ENCODE results near the gene FGF11.

FGF11 gene

DNA sequence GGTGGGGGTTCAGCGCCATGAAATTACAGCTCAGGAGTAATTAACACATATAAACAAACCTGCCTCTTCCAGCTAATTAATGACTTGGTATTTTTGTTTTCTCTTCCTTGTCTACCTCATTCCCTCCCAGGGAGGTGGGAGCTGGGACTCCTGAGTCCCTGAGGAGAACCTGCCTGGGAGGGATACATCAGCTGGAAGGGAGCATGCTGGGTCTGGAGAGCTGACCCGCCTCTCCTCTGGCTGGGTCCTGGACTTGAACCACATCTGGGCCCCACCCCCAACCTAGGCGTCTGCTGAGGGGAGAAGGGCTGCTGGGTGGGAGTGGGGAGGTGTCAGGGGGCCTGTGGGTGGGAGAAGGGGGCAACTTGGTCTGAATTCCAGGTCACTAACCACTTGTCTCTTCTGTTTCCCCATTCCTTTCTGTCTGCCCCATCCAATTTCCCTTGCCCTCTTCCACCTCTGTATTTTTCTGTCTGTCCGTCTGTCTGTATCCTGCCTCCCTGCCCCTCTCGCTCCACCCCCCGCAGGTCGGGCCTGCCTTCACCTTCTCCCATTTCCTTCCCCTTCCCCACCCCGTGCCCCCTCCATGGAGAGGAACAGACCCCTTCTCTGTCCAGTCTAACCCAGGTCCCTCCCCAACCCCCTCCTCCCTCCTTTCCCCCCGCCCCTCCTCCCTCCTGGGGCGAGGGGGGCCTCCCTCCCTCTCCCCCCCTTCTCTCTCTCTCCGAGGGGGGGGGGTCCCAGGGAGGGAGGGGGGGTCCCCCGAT, 31.6 kb upstream of the FGF11 start, which contains the start of gene NLGN2:
NLGN2 (plus strand) TSS at position 361 of the 767 bp plus-strand sequence. CDS start 411 bp downstream, outside the sequence.
- DNase-seq = no peak

DNA sequence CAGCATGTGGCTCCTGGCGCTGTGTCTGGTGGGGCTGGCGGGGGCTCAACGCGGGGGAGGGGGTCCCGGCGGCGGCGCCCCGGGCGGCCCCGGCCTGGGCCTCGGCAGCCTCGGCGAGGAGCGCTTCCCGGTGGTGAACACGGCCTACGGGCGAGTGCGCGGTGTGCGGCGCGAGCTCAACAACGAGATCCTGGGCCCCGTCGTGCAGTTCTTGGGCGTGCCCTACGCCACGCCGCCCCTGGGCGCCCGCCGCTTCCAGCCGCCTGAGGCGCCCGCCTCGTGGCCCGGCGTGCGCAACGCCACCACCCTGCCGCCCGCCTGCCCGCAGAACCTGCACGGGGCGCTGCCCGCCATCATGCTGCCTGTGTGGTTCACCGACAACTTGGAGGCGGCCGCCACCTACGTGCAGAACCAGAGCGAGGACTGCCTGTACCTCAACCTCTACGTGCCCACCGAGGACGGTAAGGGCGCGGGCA, 31.0 kb upstream of the FGF11 start:
- no peak for DNase-seq

DNA sequence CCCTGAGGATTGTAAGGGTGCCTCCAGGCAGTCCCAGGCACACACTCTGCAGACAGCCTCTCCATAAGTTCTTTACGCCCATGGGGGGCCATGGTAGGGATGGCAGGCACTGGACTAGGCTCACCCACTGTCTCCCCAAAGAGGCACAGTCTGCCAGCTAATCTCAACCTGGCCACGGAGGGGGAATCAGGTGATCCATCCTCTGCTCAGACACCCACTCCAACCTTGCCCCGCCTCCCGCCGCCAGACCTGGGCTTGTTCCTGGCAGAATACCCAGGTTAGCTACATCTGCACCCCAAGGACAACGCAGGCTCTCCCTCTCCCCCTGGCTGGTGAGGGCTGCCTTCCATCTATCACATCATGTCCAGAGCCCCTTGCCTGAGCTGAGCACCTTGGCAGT, 30.4 kb upstream of the FGF11 start:
- no peak for DNase-seq

DNA sequence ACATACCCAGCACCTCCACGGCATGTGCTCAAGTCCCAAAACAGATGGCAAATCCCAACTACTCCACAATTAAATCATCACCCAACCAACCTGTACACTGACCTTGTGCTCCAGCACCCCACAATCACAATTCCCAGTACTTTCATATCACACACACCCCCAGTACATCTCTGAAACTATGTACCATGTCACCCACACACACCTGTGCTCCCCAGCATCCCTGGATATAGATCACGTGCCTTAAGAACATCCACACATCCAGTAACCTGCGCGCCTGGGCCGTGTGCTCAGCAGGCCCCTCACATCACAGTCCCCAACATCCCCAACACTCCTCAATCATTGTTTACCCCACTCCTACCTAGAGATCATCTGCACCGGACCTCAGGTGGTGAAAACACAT, 29.6 kb upstream of the FGF11 start:
- no peak for DNase-seq

DNA sequence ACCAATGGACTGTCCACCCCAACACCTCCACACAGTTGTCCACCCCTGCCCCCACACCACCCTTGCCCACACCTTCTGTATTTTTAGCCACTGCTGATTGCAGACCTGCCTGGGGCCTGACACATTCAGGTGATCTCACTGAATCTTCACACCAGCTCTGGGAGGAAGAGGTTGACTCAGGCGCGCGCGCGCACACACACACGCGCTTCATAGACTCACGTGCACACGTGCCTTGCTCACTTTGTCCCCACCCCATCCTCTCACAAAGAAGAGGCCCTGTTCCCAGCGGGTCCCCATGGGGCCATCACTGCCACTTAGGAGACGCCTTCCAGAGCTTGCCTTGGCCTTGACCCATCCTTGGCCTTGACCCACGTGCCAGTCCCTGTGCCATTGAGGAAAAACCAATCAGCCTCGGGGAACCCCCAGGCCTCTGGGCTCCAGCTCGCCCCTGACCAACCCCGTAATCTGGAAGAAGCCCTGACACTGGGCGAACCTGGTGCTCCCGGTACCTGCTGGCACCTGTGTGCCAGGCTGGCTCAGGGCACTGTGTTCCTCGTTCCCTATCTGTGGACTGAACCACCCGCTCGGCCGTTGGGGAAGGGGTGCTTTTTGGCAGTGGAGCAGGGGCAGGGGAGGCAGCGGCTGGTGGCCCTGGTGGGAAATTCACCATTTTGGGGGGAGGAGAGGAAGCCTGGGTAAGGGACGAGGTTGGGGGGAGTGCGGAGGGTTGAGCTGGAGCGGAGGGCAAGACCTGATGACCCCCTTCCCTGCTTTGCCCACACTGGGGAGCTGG, 28.5 kb upstream of the FGF11 start:
- DNase-seq = no peak

DNA sequence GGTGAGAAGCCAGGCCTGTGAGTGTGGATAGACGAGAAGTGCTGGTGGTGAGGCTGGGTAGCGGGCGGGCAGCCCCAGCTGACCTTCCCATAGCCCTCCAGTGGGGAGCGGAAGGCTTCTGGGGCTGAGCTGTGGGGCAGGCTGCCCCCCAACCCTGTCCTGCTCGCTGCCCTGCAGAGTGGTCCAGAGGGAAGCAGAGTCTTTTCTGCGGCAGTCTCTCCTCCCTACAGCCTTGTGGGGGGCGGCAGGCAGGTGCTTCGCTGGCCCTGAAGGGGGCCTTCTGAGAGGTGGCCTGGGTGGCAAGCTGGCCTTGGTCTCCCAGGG, 27.9 kb upstream of the FGF11 start:
- no peak for DNase-seq

DNA sequence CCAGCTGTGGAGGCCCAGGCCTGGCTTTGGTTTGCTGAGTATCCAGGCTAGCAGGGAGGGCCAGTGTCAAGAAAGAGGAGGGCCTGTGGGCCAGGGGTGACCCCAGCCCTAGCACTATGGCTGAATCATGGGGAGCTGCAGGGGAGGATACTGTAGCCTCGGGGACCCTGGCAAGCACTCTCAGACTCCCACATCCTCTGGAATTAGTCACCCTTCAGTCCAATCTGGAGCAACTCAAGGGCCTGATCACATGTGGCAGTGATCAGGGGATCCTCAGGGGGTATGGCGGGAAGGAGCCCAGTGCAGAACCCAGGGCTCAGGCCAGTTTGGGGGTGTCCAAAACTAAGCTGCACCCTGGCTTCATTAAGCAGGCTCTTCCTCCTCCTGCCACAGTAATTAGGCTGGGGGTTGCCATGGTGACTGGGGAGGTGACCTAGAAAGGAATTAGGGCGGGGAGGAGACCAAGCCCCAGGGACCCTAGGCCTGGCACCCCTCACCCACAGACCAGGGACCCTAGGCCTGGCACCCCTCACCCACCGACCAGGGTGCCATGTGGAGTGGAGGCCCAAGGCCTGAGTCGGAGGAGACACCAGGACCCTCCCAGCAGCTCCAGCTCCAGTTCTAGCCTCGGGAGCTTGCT, 25.8 kb upstream of the FGF11 start:
- no peak for DNase-seq

DNA sequence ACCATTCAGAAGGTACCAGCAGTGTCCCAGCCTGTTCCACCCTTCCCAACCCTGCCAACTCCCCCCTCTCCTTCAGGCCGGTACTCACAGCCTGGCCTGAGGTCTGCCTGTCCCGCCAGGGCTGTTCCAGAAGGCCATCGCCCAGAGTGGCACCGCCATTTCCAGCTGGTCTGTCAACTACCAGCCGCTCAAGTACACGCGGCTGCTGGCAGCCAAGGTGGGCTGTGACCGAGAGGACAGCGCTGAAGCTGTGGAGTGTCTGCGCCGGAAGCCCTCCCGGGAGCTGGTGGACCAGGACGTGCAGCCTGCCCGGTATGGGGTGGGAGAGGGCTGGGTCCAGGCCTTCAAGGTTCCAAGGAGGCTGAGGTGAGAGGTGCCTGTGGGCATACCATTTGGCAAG, 24.5 kb upstream of the FGF11 start:
- DNase-seq = no peak

DNA sequence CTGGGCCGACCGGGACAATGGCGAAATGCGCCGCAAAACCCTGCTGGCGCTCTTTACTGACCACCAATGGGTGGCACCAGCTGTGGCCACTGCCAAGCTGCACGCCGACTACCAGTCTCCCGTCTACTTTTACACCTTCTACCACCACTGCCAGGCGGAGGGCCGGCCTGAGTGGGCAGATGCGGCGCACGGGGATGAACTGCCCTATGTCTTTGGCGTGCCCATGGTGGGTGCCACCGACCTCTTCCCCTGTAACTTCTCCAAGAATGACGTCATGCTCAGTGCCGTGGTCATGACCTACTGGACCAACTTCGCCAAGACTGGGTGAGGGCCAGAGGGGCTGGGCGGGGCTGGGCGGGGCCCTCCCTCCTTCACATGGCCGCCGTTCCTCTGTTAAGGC, 23.5 kb upstream of the FGF11 start:
- DNase-seq = no peak

DNA sequence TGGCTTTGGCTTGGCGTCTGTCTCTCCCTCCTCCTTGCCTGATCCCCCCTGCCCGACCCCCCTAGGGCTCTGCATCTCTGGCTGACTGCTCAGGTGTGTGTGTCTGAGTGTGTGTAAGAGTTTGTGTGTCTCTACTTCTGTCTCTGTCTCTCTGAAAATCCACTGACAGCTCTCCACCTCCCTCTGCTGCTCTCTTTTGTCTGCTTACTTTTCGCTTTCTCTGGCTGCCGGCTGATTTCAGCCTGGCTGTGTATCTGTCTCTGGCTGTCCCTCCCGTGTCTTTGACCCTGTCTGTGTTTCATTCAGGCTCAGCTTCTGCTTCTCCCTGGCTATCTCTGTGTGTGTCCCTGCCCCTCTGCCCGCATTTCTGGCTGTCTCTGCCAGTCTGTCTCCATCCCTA, 23.0 kb upstream of the FGF11 start:
- no peak for DNase-seq

DNA sequence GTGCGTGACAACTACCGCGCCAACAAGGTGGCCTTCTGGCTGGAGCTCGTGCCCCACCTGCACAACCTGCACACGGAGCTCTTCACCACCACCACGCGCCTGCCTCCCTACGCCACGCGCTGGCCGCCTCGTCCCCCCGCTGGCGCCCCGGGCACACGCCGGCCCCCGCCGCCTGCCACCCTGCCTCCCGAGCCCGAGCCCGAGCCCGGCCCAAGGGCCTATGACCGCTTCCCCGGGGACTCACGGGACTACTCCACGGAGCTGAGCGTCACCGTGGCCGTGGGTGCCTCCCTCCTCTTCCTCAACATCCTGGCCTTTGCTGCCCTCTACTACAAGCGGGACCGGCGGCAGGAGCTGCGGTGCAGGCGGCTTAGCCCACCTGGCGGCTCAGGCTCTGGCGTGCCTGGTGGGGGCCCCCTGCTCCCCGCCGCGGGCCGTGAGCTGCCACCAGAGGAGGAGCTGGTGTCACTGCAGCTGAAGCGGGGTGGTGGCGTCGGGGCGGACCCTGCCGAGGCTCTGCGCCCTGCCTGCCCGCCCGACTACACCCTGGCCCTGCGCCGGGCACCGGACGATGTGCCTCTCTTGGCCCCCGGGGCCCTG, 22.2 kb upstream of the FGF11 start:
- DNase-seq = no peak

DNA sequence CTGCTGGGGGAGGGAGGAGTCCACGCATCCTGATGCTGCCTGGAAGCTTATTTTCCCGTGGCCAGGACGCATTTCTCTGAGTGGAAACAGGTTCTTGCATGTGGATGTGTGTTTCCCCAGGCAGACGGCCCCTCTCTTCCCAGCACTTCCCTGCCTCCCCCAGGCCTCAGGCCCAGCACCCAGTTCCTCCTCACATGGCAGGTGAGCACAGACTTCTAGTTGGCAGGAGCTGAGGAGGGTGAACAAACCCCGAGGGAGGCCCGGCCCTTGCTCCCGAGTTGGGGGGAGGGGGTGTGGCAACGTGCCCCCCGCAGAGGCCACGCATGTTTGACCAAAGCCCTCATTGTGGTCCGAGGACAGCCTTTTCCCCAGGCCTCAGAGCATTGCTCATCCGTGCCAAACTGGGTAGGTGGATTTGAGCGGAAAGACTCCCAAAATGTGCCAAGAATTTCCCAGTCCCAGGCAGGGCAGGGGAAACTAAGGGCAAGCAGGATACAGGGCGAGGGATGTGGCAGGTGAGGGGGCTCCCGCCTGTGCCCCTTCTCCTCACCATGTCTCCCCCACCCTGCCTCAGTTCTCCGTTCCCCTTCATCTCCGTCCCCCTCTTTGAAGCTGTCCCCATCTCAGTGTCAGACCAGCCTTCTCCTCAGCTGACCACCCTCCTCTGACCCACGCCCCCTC, 20.7 kb upstream of the FGF11 start:
- no peak for DNase-seq

DNA sequence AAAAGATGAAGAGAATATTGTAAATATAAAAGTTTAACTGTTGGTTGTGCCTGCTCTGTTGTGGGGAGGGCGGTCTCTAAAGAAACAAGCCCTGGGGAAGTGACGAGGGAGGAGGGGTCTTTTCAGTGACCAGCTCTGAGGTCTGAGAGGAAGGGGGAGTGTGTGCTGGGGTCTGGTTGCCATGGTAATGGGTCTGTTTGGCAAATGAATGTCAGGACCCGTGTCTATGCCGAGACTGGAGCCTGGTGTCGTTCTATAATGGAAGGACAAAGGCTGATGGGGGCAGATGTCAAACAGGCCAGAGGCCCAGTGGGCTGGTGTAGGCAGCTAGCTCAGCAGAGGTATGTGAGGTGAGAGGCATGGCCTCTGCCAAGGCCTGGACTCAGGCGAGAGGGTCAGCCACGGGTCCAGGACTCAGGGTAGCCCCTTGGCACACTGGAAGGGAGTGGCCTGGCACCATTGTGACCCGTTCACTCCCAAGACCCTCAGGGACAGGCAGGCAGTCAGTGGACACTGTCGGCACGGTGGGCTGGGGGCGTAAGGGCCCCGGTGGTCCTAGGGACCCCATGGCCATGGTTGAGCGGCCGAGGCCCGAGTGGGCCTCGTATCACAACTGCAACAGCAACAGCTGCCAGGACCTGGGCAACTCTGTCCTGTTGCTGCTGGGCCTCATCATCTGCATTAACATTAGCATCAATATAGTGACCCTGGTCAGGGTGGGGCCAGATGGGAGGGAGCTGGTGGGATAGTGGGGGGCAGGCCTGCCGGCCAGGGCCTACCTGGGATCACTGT, 19.3 kb upstream of the FGF11 start, which contains the start of gene SPEM1:
SPEM1 (plus strand) TSS at position 506 of the 792 bp plus-strand sequence; CDS start at position 567, 61 bp downstream.
- no peak for DNase-seq

DNA sequence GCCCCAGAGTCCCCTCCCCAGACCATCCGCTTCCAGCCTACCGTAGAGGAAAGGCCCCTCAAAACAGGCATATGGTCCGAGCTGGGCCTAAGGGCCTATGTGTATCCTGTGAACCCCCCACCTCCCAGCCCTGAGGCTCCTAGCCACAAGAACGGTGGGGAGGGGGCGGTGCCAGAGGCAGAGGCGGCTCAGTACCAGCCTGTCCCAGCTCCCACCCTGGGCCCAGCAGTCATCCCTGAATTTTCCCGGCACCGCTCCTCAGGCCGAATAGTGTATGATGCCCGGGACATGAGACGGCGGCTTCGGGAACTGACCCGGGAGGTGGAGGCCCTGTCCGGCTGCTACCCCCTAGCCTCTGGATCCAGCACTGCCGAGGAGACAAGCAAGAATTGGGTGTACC, 18.1 kb upstream of the FGF11 start:
- DNase-seq = no peak

DNA sequence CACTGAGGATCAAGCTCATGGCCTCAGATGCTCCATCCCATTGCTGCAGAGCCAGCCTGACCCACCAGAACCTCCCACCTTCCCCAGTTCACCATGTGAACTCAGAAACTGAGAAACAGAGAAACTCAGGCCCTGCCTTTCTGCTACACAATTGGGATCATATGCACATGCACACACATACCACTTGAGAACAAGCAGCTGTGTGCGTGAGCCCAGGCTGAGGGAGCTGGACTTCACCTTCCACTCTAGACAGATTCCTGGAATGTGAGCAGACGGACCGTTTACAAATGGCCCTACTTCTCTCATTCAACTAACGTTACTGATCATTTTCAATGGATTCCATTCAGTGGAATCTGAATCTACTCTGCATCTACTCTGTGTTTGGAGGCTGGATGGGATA, 15.6 kb upstream of the FGF11 start:
- DNase-seq = no peak

DNA sequence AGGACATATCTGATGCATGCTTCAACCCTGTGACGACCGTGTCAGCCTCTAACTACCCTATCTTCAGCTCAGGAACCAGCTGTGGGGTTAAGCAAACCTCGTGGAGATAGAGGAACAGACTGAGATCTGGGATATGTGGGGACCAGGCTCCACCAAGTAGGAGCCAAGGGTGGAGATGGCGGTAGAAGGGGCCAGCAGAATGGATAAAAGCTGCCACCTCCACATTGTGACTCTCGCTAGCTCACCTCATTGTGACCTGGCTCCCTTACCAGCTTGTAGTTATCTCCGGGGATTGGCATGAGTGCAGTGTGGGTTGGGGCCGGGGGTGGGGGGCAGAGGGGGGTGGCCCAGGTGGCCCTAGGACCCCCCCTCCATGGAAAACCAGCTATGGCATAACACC, 14.0 kb upstream of the FGF11 start, which contains the start of gene SPEM2:
SPEM2 (plus strand) TSS at position 301 of the 400 bp plus-strand sequence; CDS start at position 374, 73 bp downstream.
- DNase-seq = no peak

DNA sequence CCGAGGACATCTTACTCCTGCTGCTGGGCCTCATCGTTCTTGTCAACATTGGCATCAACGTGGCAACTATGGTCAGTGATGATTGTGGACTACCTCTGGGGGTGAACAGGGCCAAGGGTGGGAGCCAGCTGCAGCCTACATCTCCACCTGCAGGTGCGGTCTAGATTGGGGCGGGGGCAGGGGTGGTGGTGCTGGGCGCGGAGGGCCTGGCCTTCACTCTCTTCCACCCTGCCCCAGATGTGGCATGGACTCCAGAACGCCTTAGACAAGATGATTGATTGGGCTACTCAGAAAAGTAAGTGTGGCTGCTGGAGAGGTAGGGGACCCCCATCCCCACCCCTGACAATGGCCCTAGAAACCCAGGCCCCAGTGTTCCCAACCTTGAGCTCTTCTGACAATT, 13.6 kb upstream of the FGF11 start:
- DNase-seq = no peak

DNA sequence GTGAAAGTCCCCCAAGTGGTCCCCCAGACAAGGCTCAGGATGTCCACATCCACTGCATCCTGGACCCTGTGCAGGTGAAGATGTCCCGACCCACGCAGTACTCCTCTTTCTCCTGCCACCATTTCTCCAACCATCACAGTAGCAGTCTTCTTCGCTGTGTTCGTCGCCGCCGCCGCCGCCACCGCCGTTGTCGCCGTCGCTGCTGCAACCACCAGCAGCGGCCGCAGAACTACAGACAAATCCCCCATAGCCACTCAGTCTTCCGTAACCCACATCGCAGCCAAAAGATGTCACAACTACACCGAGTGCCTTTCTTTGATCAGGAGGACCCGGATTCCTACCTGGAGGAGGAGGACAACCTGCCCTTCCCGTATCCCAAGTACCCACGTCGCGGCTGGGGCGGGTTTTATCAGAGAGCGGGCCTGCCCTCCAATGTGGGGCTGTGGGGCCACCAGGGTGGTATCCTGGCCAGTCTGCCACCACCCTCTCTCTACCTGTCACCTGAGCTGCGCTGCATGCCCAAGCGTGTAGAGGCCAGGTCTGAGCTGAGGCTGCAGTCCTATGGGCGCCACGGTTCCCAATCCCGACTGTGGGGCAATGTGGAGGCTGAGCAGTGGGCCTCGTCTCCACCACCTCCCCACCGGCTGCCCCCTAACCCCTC, 13.0 kb upstream of the FGF11 start:
- DNase-seq = no peak

DNA sequence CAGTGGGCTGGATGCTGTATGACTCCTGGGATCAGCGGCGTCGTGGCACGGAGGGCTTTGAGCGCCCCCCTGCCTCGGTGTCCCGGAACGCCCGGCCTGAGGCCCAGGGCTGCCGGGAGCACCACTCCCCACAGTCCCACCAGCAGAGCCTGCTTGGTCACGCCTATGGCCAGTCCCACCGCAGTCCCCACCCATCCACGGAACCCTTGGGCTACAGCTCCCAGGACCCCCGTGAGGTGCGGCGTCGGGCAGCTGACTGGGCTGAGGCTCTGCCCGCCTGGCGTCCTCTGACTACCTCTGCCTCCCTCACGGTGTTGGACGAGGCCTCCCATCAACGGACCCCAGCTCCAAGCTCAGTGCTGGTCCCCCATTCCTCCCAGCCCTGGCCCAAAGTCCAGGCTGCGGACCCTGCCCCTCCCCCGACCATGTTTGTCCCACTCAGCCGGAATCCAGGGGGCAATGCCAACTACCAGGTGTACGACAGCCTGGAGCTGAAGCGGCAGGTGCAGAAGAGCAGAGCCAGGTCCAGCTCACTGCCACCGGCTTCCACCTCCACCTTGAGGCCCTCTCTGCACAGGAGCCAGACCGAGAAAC, 12.3 kb upstream of the FGF11 start:
- no peak for DNase-seq
